Subcutaneous adipose tissue (tissue), 4 donors: ENCODE measurements around the gene KRT79. TPM values are rescaled to one million over a fixed set of nuclear protein-coding genes. Genes with fewer than 3 reads are reported as not detected.

ENCODE experiments used
- CTCF ChIP-seq: fragments of 450-650 bp; IDR thresholded peaks from one replicate; pipeline ENCODE4 v1.5.1; 2016; ENCODE audit warnings: low read depth, mild to moderate bottlenecking, control low read depth, antibody characterized with exemption, moderate library complexity
- total RNA-seq, 4 donors: library from RNA; depleted of rRNA; stranded (reverse); fragments of >200 nt; gene quantifications; one replicate each; pipeline ENCODE4 v1.1.0, GENCODE V29; 2016

KRT79 gene
- 1 to 10 TPM in 2 of 4 donors, under 1 TPM in 1, not detected in 1; 0.22 to 3.6 (median 2.0) TPM for total RNA-seq

GRCh38 chr12:52833922-52834726, at the start of gene KRT79:
TSS of gene KRT79 (minus strand) at chr12:52834311. CDS start at chr12:52834260, 51 bp downstream.
- no peak for TF ChIP-seq CTCF

DNA sequence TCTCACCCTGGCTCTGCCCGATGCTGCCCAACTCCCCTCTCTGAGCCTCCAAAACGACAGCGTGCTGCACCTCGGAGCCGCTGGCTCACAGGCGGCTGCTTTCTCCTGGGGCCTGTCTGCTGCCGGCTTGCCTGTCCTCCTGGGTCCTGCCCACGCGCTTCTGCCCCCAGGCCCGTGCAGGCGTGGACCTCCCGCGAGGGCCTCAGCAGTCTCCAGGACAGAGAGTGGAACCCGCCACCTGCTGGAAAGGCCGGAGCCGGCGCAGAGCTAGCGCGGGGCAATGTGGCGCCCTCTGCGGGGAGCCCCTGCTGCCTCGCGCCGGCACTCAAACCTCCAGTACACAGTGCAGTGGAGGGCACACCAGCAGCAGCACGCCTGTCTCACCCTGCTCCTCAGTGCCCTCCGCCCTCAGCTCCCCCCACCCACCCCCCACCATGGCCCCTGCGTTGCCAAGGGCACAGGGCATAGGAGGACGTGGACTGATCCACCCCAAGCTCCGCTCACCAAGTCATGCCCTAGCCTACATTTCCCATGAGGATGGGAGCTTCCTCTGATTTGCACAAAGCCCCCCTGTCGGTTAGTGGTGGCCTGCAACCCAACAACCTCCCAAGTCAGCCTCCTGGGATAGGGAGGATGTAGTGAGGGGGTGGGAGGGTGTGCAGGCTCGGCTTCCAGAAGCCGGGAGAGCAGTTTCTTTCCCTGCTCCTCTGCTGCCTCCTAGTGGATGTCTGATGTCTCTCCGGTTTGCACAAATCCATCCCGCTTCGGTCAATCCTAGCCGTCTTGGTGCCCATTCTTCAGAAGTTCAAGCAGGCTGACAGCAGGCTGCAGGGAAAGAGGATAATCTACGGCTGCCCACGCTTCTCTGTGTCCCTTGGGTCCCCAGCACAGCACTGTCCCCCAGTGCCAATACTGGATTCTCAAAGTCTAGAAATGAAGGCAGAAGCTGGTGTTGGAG, 45.6 kb upstream of the KRT79 start:
- TF ChIP-seq CTCF = no peak

- no peak for TF ChIP-seq CTCF
Observed at GRCh38 chr12:52878507-52879393, 44.6 kb upstream of the KRT79 start.

GRCh38 chr12:52877242-52877641, 43.1 kb upstream of the KRT79 start:
- TF ChIP-seq CTCF = no peak

DNA sequence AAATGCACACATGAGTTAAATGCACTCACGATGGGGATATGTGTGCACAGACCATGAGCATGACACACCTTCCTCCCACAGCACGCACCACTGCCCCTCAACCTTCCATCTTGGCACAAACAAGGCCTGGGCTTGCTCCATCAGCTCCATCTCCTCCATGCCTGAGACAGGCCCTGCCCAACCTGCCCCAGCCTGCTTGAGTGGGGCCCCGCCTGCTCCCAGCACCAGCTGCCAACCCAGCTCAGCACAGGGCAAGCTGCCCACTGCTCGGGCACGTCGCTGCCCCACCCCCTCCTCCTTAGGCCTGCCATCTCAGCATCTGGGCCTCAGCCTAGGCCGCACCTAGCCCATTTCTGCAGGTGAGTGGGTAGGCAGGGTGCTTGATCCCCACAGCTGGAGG, 42.3 kb upstream of the KRT79 start:
- no peak for TF ChIP-seq CTCF

DNA sequence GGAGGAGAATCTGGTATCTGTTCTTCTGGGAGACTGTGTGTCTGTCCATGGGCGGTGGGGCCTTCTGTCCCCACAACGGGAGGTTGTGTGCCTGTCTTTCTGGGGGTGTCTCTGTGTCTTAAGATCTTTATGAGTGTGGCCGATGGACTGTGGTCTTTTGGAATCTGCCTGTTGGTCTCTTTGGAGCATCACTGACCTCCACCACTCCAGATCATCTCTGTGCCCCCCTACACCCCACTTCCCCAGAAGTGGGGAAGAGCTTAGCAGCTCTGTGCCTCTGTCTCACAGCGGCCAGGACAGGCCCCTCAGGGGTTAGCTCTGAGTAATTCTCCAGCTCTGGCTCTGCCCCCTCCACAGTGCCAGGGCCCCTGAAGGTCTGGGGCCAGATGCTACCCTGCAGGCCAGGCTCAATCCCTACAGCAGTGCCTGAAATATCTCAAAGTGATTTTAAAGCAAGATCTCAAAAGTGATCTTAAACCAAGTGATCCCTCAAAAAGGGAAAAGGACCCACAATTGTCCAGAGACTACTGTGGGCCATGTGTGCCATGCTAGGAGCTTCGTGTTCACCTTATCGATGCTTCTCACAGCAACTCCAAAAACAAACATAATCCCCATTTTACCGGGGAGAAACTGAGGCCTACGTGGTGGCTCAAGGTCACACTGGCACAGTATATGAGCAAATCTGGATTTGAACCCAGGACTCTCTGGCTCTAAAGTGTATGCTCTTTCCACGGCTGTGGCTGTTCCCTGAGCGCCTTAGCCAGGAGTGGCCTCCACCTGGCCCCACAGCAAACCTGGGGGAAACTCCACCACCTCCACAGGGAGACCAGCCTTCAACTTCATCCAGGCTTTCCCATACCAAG, 40.7 kb upstream of the KRT79 start:
- TF ChIP-seq CTCF = no peak
